ELF-1 (cell line): ENCODE results near the gene FZD10.

ENCODE experiments used
- DNase-seq: peaks from one replicate; pipeline ENCODE4 v3.0.0-alpha.2; 2016; ENCODE audit warnings: low read depth, low spot score

Gene FZD10

DNA sequence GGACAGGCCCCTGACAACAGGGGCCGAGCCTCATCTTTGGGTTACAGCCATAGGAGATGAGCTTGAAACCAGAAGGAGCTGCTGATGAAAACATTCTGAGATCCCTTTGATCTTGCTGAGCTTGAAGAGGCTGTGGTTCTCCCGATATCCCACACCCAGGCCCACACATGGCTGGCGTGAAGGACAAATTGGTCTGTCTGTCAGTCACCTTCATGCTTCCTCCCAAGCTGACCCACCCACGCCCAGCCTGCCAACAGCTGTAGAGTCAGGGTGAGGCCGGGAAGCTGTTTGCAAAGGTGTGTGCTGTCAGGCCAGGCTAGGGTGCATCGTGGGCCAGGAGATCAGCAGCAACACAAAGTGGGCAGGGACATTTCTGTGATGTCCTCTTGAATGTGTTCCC, 43.2 kb downstream of the FZD10 start:
- DNase-seq: no peak

DNA sequence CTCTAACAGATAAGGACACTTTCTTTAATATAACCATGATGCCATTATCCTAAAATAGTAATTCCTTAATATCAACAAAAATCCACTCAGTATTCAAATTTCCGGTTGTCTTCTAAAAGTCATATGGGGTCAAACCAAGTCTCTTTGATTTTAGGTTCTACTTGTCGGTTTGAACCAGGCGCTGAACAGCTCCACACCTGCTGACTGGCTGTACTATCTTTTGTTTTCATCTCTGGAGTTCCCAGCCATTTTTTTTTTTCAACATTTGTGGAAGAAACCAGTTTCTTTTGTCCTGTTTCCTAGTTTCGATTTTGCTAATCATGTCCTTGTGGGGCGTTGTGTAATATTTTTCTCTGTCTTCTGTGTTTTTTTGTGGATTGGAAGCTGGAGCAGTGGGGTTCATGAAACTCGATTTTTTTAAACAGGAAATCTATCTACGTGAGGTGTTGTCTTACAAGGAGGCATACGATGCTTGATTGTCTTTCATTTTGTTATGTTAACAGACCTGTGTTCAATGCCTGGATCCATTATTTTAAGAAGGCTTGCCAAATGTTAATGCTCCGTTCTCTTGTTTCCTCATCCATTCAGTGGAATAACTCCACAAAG, 50.2 kb downstream of the FZD10 start:
- no peak for DNase-seq

- DNase-seq: no peak
Observed at GRCh38 chr12:130213249-130213648, 51.0 kb downstream of the FZD10 start.

DNA sequence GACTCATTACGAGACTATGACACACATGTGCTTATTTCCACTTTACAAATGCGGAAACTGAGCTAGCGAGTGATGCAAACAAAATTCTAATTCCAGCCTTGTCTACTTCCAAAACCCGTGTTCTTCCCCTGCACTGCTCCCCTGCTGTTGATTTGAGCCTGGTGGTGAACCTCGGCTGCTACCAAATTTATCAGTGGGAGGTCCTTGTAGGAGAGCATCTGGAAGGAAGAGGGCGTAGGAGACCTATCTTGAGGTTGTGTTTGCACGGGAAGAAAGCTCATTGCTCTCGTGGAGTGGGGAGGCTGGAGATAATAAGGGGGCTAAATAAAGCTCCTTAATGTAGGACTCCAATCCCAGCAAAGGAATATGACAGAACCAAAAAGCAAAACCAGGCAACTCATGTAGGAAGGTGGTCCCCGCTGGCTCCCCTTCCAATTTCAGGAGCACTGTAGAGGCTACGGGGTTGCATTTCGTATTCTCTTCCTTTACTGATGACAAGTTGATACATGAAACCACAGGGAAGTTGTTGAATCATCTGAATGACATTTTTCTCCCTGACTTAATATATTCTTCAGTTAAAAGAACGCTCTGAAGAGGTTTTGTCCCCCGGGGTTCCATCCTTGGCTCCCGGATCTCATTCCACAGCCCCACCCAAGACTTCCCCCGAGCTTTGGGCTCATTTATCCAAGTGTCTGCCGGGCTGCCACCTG, 52.6 kb downstream of the FZD10 start:
- DNase-seq: no peak
